ENCODE results near the gene NNAT. TPM values are rescaled to one million over a fixed set of nuclear protein-coding genes. Genes with fewer than 3 reads are reported as not detected.

NNAT gene
- total and polyA plus RNA-seq, 4 experiments from 2014 or later = not detected

DNA sequence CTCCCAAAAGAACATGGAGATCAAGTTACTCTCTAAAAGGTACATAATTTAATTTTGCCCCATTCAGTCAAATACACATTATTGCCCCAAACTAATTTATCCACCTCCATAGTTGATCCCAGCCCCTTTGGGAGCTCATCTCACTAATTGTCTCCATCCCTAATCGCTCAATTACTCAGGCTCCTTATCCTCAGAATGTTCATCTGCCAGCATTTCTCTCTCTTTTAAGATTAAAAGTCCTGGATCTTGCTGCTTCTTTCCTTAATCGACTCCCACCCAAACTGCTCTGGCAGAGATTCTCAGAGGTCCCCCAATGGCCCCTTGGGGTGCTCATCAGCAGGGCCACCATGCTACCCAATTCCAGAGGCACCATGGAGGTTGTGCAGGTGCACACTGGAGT is 18.4 kb upstream of the NNAT start:
- Mint-ChIP-seq H3K27me3 (no peaks in the 10 kb centered on the region), H3K4me1 (peaks cover 0 to 5% (median 0%) of the 10 kb centered on the region in 4 donors), H3K27ac (no peak overlapping the region), H3K36me3 (peaks cover 1 to 7% of the 10 kb centered on the region in 2 donors), H3K9me3 (no peaks in the 10 kb centered on the region), H3K4me3 (no peak overlapping the region)
- H3K36me3 ChIP-seq (ENCODE audit: insufficient read depth, low read length) = no peaks in the 10 kb centered on the region
- no peak for DNase-seq
- H3K4me1 ChIP-seq (ENCODE audit: insufficient read depth, low read length) = no peaks in the 10 kb centered on the region
- intact Hi-C loops (cut with micrococcal nuclease) = no loop called here
- no peaks in the 10 kb centered on the region for H3K27me3 ChIP-seq (ENCODE audit: insufficient read depth, low read length)
- H3K27ac ChIP-seq (ENCODE audit: low read depth, low read length) = no peak overlapping the region
- H3K9me3 ChIP-seq (ENCODE audit: control insufficient read depth in 1 of 2, low read length in 2 of 2) = no peaks in the 10 kb centered on the region
- H3K4me3 ChIP-seq (ENCODE audit: low read length in 2 of 2) = no peak overlapping the region
- ChIA-PET POLR2A (ENCODE audit: partially characterized antibody) (no interaction called here), CTCF (ENCODE audit: partially characterized antibody) (interaction anchor here (1.5 kb wide), 1 partner anchor 307 kb away, joined by 3 read pairs; no protein-coding TSS in a partner anchor)

GRCh38 chr20:37503256-37503927 is 17.7 kb upstream of the NNAT start:
- no peak for DNase-seq
- intact Hi-C loops (cut with micrococcal nuclease) = no loop called here
- no peak overlapping the region for H3K27ac Mint-ChIP-seq

DNA sequence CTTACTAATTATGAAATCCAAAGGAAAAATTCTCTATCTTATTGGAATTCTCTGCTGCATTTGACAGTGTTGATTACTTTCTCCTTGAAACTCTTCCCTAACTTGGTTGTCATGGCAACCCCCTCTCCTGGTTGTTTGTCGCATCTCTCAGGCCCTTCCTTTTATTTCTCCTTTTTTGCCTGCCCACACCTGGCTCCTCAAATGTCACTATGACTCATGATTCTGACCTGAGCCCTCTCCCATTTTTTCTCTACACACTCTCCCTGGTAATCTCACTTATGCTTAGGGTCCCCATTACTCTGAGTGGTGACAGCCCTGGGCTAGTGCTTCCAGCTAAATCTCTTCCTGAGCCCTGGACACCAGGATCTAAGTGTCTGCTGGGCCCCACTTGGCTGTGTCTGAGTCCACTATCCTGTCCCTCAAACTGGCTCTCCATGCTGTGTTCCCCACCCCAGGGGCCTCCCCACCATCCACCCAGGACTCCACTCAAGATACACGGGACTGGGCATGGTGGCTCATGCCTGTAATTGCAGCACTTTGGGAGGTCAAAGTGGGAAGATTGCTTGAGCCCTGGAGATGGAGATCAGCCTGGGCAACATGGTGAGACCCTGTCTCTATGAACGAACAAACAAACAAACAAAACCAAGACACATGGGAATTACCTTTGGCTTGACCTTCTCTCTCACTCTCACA is 16.5 kb upstream of the NNAT start:
- no peak for DNase-seq
- H3K27ac Mint-ChIP-seq = peak overlapping the region in 1 of 7 donors; percentile 22
- intact Hi-C loops (cut with micrococcal nuclease) = no loop called here
- H3K27me3 Mint-ChIP-seq = no peaks in the 10 kb centered on the region
- CTCF ChIA-PET (ENCODE audit: partially characterized antibody) = no interaction called here
- Histone ChIP-seq H3K27ac (ENCODE audit: low read depth, low read length) (no peak overlapping the region), H3K4me3 (ENCODE audit: low read length in 2 of 2) (no peak overlapping the region), H3K36me3 (ENCODE audit: insufficient read depth, low read length) (no peaks in the 10 kb centered on the region), H3K27me3 (ENCODE audit: insufficient read depth, low read length) (no peaks in the 10 kb centered on the region), H3K9me3 (ENCODE audit: control insufficient read depth in 1 of 2, low read length in 2 of 2) (no peaks in the 10 kb centered on the region), H3K4me1 (ENCODE audit: insufficient read depth, low read length) (no peaks in the 10 kb centered on the region)
- H3K36me3 Mint-ChIP-seq = no peaks in the 10 kb centered on the region
- POLR2A ChIA-PET (ENCODE audit: partially characterized antibody) = no interaction called here
- no peak overlapping the region for H3K4me3 Mint-ChIP-seq
- peaks cover 0 to 5% (median 0%) of the 10 kb centered on the region in 4 donors for H3K4me1 Mint-ChIP-seq
- H3K9me3 Mint-ChIP-seq = no peaks in the 10 kb centered on the region

More at GRCh38 chr20:37503256-37503927, 17.7 kb upstream of the NNAT start:
- H3K4me1 ChIP-seq (ENCODE audit: insufficient read depth, low read length) = no peaks in the 10 kb centered on the region
- H3K27me3 Mint-ChIP-seq = no peaks in the 10 kb centered on the region
- no peaks in the 10 kb centered on the region for H3K27me3 ChIP-seq (ENCODE audit: insufficient read depth, low read length)
- H3K9me3 ChIP-seq (ENCODE audit: control insufficient read depth in 1 of 2, low read length in 2 of 2) = no peaks in the 10 kb centered on the region
- no peaks in the 10 kb centered on the region for H3K9me3 Mint-ChIP-seq
- H3K4me1 Mint-ChIP-seq = peaks cover 0 to 5% (median 0%) of the 10 kb centered on the region in 4 donors
- H3K36me3 ChIP-seq (ENCODE audit: insufficient read depth, low read length) = no peaks in the 10 kb centered on the region
- CTCF ChIA-PET (ENCODE audit: partially characterized antibody) = interaction anchor here (1.5 kb wide), 1 partner anchor 308 kb away, joined by 3 read pairs; no protein-coding TSS in a partner anchor
- H3K36me3 Mint-ChIP-seq = peaks cover 0 to 4% of the 10 kb centered on the region in 2 donors
- H3K4me3 Mint-ChIP-seq = no peak overlapping the region
- POLR2A ChIA-PET (ENCODE audit: partially characterized antibody) = no interaction called here
- H3K27ac ChIP-seq (ENCODE audit: low read depth, low read length) = no peak overlapping the region
- no peak overlapping the region for H3K4me3 ChIP-seq (ENCODE audit: low read length in 2 of 2)

DNA sequence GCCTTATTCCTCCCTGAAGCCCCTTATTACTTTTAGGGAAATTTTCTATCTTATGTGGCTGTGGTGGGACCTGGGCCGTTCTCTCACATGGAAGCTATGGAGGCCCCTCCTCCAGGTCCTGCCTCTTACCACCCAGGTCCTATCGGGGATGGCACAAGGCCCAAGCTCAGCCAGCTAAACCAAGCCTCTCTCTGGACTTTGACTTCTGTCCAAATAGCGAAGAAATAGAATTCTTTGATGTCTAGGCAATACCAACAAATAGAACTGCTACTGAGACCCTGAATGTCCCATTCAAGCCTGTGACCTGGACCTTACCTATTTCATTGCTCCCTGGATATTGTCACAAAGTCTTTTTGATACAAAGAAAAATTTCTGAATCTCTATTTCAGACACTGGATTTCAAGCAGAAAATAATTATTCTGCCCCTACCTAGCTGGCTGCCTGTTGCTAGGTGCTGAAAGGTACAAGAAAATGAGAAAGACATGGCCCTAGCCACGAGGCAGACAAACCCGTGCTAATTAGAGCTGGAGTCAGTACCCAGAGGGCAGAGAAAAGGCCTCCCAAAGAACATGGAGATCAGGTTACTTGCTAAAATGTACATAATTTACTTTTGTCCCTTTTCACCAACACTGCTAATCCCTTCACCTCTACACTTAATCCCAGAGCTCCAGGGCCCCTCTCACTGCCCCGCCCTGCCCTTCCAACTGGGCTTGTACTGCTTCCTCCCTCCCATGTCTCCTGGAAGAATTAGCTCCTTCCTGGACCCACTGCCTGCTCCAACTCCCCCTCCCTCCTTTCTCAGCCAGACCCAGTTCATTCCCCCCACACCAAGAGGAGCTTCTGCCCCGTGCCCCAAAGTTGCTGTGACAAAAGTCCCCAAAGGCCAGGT is 15.5 kb upstream of the NNAT start:
- intact Hi-C loops (cut with micrococcal nuclease) = no loop called here
- Histone ChIP-seq H3K4me3 (ENCODE audit: low read length in 2 of 2) (no peak overlapping the region), H3K27ac (ENCODE audit: low read depth, low read length) (no peak overlapping the region), H3K4me1 (ENCODE audit: insufficient read depth, low read length) (no peaks in the 10 kb centered on the region), H3K36me3 (ENCODE audit: insufficient read depth, low read length) (peaks cover 1% of the 10 kb centered on the region), H3K27me3 (ENCODE audit: insufficient read depth, low read length) (no peaks in the 10 kb centered on the region), H3K9me3 (ENCODE audit: control insufficient read depth in 1 of 2, low read length in 2 of 2) (no peaks in the 10 kb centered on the region)
- CTCF ChIA-PET (ENCODE audit: partially characterized antibody) = interaction anchor here (0.9 kb wide), 1 partner anchor 12 kb away, joined by 3 read pairs; no protein-coding TSS in a partner anchor
- Mint-ChIP-seq H3K9me3 (no peaks in the 10 kb centered on the region), H3K4me1 (peaks cover 0 to 5% (median 0%) of the 10 kb centered on the region in 4 donors), H3K27me3 (no peaks in the 10 kb centered on the region), H3K27ac (peak overlapping the region in 3 of 7 donors; percentile 8 to 23 (median 22)), H3K36me3 (peaks cover 0 to 3% of the 10 kb centered on the region in 2 donors), H3K4me3 (peak overlapping the region in 1 of 8 donors; percentile 3)
- POLR2A ChIA-PET (ENCODE audit: partially characterized antibody) = no interaction called here
- no peak for DNase-seq

DNA sequence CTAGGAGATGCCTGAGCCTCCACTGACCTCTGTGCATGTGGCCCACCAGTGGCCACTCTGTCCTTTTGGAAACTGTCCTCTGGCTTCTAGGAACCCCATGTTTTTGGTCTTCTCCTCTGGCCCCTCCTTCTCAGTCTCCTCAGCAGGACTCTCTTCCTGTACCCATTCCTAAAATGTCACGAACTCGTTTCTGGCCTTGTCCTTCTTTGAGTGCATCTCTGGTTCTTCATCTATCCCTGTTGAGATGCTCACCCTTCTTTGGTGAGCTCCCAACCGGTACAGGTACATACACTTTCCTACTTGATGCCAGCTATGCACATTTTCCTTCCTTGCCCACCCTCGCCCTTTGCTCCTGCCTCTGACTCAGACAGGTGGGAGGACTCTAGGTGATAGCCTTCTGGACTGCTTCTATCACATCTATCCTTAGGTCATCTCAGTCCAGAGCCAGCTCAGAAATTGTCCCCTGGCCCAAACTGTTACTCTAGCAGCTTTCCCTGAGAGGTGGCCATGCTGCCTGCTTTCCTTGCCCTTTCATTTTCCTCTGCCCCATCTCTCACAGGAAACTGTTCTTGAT is 14.8 kb upstream of the NNAT start:
- CTCF ChIA-PET (ENCODE audit: partially characterized antibody) = interaction anchor here (0.9 kb wide), 1 partner anchor 11 kb away, joined by 3 read pairs; no protein-coding TSS in a partner anchor

GRCh38 chr20:37510226-37510625 is 10.8 kb upstream of the NNAT start:
- Histone ChIP-seq H3K4me1 (ENCODE audit: insufficient read depth, low read length) (no peaks in the 10 kb centered on the region), H3K4me3 (ENCODE audit: low read length in 2 of 2) (no peak overlapping the region), H3K27me3 (ENCODE audit: insufficient read depth, low read length) (no peaks in the 10 kb centered on the region), H3K36me3 (ENCODE audit: insufficient read depth, low read length) (peaks cover 4% of the 10 kb centered on the region), H3K9me3 (ENCODE audit: control insufficient read depth in 1 of 2, low read length in 2 of 2) (no peaks in the 10 kb centered on the region), H3K27ac (ENCODE audit: low read depth, low read length) (no peak overlapping the region)
- no peak overlapping the region for H3K27ac Mint-ChIP-seq
- no peak for DNase-seq
- intact Hi-C loops (cut with micrococcal nuclease) = no loop called here
- H3K27me3 Mint-ChIP-seq = no peaks in the 10 kb centered on the region
- H3K36me3 Mint-ChIP-seq = peaks cover 20 to 38% of the 10 kb centered on the region in 2 donors
- POLR2A ChIA-PET (ENCODE audit: partially characterized antibody) = no interaction called here
- no peak overlapping the region for H3K4me3 Mint-ChIP-seq
- no peaks in the 10 kb centered on the region for H3K9me3 Mint-ChIP-seq
- H3K4me1 Mint-ChIP-seq = peaks cover 0 to 9% (median 5%) of the 10 kb centered on the region in 4 donors
- CTCF ChIA-PET (ENCODE audit: partially characterized antibody) = no interaction called here

More for the DNA sequence above, 14.8 kb upstream of the NNAT start:
- H3K9me3 ChIP-seq (ENCODE audit: control insufficient read depth in 1 of 2, low read length in 2 of 2) = no peaks in the 10 kb centered on the region
- no peak overlapping the region for H3K4me3 ChIP-seq (ENCODE audit: low read length in 2 of 2)
- no peak overlapping the region for H3K27ac ChIP-seq (ENCODE audit: low read depth, low read length)
- no peak overlapping the region for H3K27ac Mint-ChIP-seq
- no peaks in the 10 kb centered on the region for H3K27me3 ChIP-seq (ENCODE audit: insufficient read depth, low read length)
- peaks cover 0 to 7% (median 2%) of the 10 kb centered on the region in 4 donors for H3K4me1 Mint-ChIP-seq
- H3K9me3 Mint-ChIP-seq = no peaks in the 10 kb centered on the region
- no peaks in the 10 kb centered on the region for H3K27me3 Mint-ChIP-seq
- POLR2A ChIA-PET (ENCODE audit: partially characterized antibody) = no interaction called here
- no peak for DNase-seq
- intact Hi-C loops (cut with micrococcal nuclease) = no loop called here
- no peaks in the 10 kb centered on the region for H3K4me1 ChIP-seq (ENCODE audit: insufficient read depth, low read length)
- H3K36me3 Mint-ChIP-seq = peaks cover 5 to 9% of the 10 kb centered on the region in 2 donors
- peaks cover 4% of the 10 kb centered on the region for H3K36me3 ChIP-seq (ENCODE audit: insufficient read depth, low read length)
- H3K4me3 Mint-ChIP-seq = no peak overlapping the region
